Activated CD4-positive, alpha-beta T cell treated with anti-CD3 and anti-CD28 coated beads for 1 hour (primary cell): ENCODE results near the gene NUDT1.

Experiments
- DNase-seq: peaks from one replicate; pipeline ENCODE4 v3.0.0-alpha.2; 2020

The NUDT1 gene

DNA sequence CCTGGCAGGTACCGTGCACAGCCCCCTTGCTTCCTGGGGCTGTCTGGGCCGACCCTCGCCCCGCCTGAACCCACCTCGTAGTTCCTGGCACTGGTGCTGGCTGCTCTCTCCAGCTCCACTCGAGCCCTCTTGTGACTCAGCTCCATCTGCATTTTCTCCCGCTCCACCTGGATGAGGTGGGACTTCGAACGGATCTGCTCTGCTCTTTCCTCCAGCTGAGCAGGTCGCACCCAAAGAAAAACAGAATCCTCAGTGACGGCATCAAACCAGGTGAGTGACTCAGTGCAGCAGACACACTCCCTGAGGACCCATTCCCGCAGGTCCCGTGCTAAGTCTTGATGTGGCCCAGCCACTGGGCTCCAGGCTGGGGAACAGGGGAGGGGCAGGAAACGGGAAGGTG, 16.7 kb upstream of the NUDT1 start:
- DNase-seq = no peak

DNA sequence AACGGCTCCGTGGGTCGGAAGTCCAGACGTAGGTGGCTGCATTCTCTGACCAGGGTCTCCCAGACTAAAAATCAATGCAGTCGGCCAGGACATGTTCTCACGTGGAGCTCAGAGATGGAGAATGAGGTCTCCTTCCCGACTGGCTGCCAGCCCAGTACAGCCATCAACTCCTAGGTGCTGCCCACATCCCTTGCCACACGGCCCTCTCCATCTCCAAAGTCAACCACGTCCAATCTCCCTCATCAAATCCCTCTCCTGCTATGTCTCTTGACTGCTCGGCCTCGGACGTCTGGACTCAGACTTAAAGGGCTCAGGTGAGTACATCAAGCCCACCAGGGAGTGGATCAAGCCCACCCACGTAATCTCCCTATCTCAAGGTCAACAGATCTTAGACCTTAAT, 16.2 kb upstream of the NUDT1 start:
- DNase-seq = no peak

DNA sequence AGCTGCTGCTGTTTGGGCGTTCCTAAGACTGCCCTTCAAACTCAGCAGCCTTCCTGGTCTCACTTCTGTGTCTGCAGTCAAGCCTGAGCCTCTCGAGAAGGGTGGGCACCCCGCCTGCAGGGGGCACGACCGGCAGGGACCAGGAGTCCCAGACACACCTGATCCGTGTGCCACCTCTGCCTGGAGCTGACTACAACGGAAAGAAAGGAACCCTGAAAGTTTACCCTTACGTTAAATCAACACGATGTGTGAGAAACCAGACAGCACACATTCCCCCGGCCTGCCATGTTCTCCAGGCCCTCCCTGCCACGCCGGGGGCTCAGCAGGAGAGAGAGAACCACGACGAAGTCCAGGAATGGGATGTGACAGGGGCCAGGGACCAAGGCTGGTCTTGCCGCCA, 14.3 kb upstream of the NUDT1 start:
- no peak for DNase-seq

DNA sequence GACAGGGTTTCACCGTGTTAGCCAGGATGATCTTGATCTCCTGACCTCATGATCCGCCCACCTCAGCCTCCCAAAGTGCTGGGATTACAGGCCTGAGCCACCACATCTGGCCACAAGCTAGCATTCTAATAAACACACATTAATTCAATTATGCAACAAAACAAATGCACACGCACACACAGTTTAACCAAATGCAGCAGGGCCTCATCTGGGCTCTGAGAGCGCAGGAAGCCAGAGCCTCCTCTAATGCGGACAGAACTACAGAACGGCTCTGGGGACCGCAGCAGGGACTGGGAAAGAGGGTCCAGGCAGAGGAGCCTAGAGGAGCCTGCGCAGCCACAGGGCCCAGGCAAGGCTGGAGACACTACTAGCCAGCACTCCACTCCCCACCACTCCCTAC, 13.1 kb upstream of the NUDT1 start:
- DNase-seq = no peak

DNA sequence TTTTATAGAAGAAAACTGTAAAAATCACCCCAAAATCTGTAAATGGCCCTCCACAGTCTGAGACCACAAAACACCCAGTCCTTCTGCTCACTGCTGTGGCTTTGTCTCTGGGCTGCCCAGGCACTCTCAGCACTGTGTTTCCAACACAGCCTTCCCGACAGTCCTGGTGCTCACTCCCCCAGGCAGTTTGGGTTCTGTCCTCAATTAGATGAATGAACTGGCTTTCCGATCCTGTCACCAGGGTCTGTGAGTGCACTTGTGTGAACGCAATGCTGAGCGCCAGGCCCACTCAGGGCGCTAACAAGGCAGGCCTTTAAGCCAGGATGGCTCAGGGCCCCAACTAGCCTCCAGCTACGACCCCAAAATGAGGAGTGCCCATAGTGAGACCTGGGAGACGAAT, 12.6 kb upstream of the NUDT1 start:
- DNase-seq = no peak

DNA sequence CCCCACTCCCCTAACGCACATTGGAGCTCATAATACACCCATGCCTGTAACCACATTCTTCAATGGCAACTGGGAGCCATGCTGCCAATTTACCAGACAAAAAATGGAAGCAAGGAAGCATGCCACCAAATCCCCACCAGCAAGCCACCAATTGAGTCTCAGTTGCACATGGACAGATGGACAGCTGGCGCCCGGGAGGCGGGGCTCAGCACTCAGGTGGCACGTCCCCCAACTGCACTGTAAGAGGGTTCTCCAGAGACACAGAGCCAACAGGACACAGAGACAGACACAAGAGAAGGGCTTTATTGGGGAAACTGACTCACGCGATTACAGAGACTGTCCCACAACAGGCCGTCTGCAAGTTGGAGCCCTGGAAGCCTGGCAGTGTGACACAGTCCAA, 11.8 kb upstream of the NUDT1 start:
- no peak for DNase-seq

DNA sequence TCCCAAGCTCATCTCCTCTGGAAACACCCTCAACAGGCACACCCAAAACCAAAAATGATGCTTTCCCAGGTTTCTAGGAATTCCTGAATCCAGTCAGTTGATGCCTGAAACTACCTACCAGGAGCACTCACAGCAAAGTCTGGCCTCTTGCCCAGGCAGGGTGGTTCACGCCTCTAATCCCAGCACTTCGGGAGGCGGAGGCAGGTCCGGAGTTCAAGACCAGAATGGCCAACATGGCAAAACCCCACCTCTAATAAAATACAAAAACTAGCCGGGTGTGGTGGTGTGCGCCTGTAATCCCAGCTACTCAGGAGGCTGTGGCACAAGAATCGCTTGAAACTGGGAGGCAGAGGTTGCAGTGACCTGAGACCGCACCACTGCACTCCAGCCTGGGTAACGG, 11.1 kb upstream of the NUDT1 start:
- DNase-seq = no peak

DNA sequence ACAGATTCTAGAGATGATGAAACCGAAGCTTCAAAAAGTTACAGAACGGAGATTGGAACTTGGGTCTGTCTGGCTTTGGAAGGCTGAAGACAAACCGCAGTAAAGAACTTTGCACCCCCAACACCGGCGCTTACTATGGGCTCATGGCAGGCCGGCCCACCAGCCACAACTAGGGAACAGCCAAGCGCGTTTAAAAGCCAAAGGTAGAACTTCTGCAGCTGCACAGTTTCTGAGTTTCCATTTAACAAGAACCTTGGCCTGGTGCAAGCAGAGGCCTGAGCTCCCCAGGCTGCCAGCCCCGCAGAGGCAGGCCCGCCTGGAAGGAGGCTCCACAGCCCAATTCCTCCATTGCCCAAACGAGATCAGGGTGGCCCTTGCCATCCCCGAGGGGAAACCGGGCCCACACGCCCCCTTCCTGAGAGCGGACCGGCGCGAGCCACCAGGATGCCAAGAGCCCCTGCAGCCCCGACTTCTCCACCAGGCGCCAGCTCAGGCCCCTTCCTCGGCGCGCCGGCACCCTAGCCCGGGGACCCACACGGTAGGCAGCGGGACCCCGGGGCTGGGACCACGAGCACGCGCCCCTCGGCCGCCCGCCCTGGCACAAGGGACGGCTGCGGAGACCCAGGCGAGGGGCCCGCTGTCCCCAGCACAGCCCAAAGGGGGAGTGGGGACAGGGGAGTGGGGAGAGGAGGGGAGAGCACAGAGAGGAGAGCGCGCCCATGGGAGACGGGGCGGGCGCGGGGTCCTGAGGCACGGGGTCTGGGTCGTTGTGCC, 9.8 kb upstream of the NUDT1 start:
- DNase-seq = no peak

DNA sequence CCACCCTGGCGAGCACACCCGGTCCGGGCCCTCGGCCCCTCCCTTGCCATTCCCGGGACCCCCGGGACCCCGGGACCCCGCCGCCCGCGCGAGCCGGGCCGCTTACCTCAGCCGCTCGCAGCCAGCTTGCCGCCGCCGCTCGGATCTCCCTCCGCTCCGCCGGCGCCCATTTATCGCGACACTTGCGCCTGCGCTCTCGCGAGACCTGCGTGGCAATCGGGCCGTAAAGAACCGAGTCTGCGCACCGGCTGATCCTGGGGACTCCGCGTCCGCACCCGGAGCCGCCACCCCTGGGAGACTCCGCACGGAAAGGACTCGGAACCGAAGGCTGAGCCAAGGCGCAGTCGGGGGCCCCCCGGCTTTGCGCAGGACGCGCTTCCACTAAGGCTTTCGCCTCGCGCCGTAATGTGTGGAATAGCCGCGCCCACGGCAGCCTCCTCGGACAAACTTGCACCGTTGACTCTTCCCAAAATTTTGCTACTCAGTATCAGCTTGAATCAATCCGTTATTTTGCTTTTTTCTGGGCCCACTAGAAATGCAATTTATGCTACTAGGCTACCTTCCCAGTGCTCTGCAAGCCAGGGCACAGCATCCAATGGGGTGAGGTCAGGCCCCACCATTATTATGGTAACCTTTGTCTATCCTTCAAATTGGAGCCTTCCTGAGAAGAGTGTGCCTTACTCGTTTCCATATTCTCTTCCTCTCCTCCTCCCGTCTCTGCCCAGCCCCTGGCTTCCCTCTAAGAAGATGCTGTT, 9.1 kb upstream of the NUDT1 start, which contains the start of gene MAD1L1:
Gene MAD1L1 (minus strand): TSS at position 180 of the 755 bp plus-strand sequence. CDS start 2,812 bp downstream, outside the sequence.
- peak; percentile 80 for DNase-seq

DNA sequence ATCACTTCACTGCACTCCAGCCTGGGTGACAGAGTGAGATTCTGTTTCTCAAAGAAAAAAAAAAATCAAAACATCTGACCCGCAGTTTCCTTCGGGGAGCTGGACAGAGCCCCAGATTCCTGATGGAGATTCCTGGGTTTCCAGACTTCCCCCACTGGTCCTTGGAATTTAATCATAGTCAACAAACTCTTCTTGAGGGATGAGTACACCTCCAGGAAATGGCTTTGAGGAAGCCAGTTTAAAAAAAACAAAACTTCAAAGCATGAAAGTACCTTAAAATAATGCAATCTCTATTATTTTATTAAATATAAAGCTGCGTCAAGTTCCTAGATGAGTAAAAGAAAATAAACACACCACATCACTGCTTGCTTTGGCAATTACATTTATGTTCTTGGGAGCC, 8.1 kb upstream of the NUDT1 start:
- no peak for DNase-seq

DNA sequence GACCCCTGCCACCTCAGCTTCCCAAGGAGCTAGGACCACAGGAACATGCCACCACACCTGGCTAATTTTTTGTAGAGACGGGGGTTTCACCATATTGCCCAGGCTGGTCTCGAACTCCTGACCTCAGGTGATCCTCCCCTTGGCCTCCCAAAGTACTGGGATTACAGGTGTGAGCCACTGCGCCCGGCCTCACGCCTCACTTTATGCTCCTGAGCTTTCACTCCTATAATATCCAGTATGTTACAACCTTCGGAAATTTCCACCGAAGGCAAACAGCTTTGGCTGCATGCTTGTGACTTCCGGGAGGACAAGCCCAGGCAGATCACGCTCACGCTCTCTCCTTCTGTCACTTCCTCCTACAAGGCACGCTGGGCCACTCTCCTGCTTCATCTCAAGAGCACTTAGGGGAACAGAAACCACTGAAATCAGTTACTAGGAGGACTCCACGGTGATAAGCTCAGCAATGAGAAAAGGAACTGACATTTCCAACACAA, 4.9 kb upstream of the NUDT1 start:
- DNase-seq = no peak

DNA sequence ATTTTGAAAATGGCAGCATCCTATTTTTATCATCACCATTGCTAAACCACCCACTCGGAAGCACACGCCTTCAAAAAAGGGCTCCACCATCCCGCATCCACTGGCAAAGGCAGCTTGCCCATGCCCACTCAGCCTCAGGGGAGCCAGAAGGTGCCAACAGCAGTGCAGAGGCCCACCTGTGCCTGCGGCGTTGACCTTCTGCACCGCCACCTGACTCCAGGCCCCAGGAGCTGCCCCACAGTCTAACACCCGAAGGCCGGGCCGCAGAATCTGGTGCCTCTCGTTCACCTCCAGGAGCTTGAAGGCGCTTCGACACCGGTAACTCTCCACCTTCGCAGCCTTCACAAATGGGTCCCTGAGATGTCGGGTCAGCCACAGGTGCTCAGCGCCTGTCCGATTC, 2.8 kb upstream of the NUDT1 start:
- no peak for DNase-seq

DNA sequence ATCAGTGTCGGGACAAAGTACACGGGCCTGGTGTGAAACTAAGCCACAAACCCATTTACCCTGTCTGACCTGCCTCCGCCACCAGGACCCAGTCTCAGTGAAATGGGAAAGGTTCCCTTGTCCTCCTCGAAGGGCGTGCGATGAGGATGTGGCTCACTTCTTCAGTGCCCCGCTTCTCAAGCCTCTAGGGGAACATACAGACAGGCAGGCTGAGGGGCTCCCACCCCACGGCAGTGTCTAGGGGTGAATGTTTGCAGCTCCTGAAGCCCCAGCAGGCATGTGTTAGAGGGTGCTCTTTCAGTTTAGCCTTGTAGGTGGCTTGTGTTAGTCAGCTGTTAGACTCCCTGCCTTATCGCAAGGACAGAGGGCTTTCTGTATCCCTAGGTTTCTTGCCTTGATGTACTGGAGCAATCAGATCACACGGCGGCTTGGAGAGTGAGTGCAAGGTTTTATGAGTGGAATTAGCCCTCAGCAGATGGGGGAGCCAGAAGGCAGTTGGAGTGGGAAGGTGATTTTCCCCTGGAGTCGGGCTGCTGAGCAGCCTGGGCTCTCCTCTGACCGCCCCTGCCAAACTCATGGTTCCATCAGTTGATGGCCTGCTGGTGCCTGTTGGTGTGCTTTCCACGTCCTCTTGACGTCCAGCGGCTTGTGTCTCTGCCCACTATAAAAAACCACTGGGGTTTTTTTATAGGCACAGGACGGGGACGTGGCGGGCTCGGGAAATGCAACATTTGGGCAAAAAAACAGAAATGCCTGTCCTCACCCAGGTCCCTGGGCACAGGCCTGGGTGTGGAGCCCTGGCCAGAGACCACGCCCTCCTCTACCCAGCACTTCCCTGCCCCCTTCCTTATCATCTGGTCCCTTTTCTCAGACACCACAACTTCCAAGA, 759 bp downstream of the NUDT1 start:
- no peak for DNase-seq

DNA sequence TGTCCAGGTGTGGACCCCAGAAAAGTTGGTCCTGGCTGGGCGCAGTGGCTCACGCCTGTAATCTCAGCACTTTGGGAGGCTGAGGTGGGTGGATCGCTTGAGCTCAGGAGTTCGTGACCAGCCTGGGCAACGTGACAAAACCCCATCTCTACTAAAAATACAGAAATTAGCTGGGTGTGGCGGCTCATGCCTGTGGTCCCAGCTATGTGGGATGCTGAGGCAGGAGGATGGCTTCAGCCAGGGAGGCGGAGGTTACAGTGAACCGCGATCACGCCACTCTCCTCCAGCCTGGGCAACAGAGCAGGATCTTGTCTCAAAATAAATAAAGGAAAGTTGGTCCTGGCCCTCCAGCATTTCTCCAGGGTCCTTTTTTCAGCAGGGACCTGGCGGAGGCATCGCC, 1.4 kb downstream of the NUDT1 start:
- DNase-seq = no peak

DNA sequence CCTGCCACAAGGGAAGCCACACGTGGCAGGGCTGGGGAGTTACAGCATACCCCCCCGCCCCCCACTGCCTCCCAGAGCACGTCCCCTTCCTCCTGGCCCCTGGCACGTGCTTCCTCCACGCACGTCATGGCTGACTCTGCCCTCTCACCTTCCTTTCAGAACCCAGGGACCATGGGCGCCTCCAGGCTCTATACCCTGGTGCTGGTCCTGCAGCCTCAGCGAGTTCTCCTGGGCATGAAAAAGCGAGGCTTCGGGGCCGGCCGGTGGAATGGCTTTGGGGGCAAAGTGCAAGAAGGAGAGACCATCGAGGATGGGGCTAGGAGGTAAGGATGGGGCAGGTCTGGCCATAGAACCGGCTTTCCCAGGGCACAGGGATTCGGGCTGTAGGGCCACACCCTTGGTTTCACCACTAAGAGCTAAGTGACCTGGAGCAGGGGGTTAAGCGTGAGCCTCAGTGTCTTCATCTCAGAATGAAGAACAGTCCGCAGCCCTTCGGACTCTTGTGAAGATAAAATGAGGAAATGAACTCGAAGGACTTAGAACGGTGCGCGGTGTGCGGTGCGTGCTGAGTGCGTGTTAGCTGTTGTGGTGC, 2.5 kb downstream of the NUDT1 start:
- DNase-seq = no peak

DNA sequence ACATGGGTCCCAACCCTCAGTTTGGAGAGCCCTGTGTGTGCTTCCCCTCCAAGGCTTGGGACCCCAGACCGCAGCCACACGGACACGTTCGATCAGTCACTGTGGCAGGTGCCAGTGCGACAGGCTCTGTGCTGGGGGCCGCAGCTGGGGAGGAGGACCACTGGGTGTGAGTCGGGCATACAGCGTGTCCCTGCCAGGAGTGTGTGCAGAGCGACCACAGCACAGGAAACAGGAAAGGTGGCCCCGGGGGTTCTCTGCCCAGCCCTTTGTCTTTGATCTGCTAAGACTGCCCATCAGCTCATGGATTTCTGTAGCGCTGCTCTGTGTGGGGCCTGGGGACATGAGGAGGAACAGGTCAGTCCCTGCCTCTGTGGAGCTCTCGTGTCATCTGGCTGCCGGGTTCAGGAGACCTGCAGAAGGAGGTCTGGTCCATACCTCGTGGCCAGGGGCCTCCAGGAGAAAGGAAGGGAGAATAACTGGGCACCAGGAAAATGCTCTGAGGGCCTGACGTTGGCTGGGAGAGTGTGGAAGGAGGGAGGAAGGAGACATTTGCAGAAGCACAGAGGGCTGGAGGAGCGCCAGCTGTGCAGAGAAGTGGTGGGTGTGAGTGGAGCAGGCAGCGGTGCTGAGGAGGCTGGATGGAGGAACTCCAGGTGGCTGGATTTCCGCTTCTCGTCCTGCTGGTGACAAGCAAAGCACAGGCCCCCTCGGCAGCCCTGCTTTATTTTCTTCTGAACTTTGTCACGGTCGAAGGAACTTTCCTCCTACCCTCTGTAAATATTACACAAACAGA, 4.1 kb downstream of the NUDT1 start:
- DNase-seq = no peak

DNA sequence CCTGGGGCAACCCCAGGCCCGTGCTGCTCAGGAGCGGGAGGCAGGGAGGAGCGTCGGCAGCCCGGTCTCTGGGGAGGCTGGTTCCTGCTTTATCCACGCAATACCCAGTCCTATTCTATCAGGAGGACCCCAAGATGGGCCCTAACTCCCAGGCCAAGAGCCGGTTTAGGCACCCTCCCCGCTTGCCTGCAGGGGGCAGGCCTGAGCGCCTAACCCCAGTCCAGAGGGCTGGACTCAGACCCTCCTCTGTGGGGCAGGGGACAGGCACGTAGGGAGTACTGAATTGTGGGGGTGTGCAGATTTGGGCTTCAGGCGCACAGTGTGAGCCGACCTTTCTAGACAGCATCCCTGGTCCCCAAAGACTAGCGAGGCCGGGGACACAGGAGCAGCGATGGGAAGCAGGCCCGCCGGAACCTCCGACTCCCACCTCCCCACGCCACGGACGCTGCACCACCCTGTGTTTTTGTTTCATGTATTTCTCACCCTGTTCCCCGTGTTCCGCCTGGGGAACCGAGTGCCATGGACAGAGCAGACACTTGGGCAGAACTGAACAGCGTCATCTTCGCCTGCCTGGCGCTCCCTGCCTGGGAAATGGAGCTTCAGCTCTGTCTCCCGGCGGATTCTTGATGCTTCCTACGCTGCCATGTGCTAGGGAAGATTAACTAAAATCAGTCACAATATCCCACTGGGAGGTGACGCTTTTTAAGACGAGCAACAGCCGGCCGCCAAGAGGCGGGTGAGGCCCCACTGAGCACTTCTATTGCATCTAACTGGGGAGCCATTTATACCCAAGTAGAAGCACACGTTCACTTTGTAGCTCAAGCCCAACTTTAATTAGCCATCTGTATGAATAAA, 5.3 kb downstream of the NUDT1 start:
- DNase-seq = no peak

DNA sequence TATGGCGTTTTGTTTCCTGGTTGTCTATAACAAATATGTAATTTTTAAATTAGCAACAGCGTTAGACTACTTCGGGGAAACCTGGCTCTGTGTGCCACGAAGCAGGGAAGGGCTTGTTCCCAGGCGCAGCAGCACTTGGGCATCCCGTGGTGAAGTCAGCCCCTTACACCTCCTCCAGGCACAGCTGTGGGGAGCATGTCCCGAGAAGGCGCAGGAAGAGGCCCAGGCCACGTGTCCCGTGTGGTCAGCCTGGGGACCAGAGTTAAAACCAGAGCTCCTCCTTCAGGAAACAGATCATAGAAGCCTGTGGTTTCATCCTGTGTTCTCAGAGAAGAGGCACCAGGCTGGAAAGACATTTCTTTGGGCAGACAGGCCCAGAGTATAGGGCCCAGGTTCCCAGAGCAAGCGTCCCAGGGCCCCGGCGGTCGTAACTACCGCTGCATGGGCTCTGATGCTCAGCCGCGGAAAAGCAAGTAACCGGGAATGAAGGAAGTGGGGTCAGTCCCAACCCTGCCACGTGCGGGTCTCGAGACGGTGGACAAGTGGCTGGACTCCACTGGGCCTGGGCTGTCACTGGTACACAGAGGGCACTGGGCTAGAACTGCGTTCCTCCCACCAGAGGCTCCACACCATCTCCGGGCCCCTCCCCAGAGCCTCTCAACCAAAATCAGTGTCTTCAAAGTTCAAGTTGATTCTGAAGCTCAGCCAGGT, 7.1 kb downstream of the NUDT1 start:
- no peak for DNase-seq

DNA sequence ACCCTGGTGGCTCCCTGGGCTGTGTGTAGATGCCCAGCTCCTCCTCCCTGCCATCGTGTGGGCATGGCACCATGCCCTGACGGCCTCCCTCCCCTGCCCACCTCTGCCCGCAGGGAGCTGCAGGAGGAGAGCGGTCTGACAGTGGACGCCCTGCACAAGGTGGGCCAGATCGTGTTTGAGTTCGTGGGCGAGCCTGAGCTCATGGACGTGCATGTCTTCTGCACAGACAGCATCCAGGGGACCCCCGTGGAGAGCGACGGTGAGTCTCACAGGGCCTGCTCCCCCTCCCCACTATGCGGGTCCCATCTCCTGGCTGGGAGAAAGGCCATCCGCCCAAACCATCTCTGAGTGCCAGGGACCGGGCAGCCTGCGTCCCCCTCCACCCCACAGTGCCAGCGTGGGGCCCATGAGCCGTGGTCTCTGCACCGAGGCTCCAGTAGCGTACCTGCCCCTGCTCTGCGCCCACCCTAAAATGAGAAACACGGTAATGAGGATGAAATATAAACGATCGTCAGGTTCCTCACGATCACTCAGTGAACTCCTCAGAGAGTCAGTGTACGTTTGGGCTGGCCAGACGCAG, 7.8 kb downstream of the NUDT1 start:
- no peak for DNase-seq

DNA sequence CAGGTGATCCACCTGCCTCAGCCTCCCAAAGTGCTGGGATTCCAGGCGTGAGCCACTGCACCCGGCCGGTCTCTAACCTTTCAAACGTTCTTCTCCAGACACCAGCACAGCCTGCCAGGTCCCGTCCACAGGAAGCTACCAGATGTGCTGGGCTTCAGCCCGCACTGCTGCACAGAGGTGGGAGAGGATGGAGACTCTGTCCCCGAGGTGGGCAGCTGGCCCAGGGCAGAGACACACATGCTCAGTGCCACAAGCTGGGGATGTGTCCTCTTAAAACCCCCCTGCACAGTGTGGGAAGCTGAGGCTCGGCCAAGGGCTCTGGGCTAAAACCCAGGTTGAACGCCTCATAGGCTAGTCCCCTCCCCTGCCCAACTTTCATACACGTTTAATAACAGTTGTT, 9.4 kb downstream of the NUDT1 start:
- no peak for DNase-seq
